MV-4-11 (cell line): ENCODE measurements around the gene HSD17B11.
A peak's percentile ranks its signal among the peaks of the same experiment; 100 is the strongest.
"Not testable (repeated sequence)": the region's sequence is repeated elsewhere in the genome, so short reads cannot be mapped to it uniquely, and the experiment has no call there.

ENCODE experiments used
- DNase-seq: peaks from one replicate; lab custom pipeline; 2025; lab: John Stamatoyannopoulos, UW

HSD17B11 gene

GRCh38 chr4:87356832-87357526 is 34.0 kb downstream of the HSD17B11 start:
- no peak for DNase-seq

GRCh38 chr4:87354168-87355102 is 36.6 kb downstream of the HSD17B11 start:
- peak; percentile 50 for DNase-seq

- DNase-seq = peak; percentile 66
Measured at GRCh38 chr4:87353592-87353991, 37.4 kb downstream of the HSD17B11 start.

DNA sequence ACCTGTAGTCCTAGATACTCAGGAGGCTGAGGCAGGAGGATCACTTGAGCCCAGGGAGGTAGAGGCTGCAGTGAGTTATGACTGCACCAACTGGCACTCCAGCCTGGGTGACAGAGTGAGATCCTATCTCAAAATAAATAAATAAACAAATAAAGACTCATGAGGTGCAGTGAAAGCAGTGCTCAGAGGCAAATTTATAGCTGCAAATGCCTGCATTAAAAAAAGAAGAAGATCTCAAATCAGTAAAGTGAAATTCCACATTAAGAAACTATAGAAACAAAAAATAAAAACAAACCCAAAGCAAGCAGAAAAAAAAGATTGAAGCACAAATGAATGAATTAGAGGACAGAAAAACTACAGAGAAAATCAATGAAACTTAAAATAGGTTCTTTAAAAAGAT is 45.8 kb downstream of the HSD17B11 start:
- DNase-seq = no peak

- DNase-seq = no peak
Measured at GRCh38 chr4:87342872-87343271, 48.1 kb downstream of the HSD17B11 start.

- DNase-seq = not testable (repeated sequence)
Measured at GRCh38 chr4:87341954-87342635, 48.9 kb downstream of the HSD17B11 start.

DNA sequence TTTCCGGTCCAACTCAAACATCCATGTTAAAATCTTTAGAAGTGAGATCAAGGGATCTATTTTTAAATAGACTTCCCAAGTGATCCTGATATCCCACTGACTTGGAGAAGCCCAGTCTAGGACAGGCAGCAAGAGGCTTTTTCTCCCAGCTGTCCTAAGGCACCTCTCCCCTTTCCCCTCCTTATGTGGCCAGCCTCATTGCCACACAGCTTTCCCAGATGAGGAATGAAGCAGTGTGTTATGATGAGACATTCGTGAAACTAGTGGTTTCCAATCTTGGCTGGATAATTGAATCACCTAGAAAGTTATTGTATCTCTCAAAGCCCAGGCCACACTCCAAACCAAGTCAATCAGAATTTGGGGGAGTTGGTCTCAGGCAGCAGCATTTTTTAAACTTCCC is 51.5 kb downstream of the HSD17B11 start:
- DNase-seq = no peak

DNA sequence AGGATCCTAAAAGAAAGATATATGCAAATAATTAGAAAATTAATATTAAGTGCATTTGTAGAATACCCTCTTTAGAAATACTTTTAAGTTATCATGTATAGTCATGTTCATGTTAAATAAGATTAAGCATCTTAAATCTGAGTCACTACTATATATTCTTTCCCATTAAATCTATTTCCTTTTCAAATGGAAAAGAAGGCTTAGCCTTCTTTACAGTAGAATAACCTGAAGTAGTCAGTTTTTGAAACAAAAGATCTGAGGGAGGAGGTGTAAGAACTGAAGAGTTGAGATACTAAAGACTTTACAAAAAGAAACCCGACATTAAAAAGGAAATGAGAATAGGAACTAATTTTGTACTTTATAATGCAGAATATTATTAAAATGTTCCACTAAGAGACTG is 53.6 kb downstream of the HSD17B11 start:
- no peak for DNase-seq

- no peak for DNase-seq
Measured at GRCh38 chr4:87333267-87333666, 57.7 kb downstream of the HSD17B11 start.

GRCh38 chr4:87330761-87331160 is 60.2 kb downstream of the HSD17B11 start:
- DNase-seq = peak; percentile 8

DNA sequence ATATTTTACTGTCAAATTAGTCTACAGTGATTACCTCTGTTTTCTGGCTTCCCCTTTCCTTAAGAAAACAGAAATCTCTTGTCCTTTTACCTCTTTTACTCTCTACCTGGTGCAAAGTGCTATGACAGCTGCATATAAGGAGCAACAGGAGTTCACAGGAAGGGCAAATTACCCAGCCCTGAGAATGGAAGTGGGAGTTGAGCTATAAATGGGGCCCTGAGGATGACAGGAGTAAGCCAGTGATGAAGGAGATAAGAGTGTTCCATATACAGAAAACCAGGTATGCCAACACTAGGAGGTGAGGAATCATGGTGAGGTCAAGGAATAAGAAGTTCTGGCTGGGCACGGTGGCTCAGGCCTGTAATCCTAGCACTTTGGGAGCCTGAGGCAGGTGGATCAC is 63.9 kb downstream of the HSD17B11 start:
- DNase-seq = no peak

DNA sequence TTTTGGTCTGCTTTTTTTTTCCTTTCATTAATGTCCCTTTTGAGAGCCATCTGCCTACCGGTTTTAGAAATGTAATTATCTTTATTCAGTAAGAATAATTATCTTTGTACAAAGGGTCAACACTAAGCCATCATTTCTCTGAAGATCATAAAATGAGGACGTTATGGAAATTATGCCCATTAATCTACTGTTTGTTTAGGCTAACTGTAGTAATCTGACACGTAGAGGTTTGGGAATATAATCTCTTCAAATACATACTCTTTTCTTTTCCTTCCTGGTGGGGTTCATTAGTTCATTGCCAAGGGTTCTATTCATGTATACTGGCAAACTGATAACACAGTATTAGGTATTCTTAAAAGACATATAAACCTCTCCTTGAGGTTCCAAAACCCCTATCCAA is 64.5 kb downstream of the HSD17B11 start:
- DNase-seq = no peak

GRCh38 chr4:87322754-87323153 is 68.2 kb downstream of the HSD17B11 start, which contains the start of gene HSD17B13:
HSD17B13 (minus strand) TSS chr4:87322882; CDS start chr4:87322841, 41 bp downstream.
- DNase-seq = no peak

DNA sequence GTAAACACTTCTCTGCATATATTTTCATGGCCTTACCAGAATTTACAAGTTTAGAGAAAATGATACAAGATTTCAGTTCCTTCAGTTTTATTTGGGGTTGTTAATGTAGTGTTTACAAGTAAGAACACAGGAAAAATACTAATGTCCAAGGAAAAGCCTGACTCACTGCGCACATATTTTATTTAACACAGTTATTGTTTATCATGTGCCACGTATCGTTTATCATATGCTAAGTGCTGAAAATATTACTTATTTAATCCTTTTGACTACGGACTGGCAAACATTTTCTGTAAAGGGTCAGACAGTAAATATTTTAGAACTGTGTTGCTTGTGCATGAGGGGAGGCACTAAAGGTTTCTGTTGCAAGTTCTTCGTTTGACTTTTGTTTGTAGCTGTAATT is 69.1 kb downstream of the HSD17B11 start:
- no peak for DNase-seq

DNA sequence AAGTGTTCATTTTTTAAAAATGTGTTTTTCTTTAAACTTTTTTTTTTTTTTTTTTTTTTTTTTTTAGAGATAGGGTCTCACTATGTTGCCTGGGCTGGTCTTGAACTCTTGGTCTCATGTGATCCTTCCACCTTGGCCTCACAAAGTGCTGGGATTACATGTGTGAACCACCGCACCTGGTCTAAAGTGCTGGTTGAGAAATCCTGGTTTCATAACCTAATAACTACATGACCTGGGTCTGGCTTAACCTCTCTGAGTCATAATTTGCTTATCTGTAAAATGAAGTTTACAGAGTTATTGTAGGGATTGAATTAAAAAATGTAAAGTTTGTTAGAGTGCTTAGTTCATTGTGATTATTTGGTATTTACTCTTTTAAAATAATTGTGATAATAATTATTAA is 73.5 kb downstream of the HSD17B11 start:
- no peak for DNase-seq

DNA sequence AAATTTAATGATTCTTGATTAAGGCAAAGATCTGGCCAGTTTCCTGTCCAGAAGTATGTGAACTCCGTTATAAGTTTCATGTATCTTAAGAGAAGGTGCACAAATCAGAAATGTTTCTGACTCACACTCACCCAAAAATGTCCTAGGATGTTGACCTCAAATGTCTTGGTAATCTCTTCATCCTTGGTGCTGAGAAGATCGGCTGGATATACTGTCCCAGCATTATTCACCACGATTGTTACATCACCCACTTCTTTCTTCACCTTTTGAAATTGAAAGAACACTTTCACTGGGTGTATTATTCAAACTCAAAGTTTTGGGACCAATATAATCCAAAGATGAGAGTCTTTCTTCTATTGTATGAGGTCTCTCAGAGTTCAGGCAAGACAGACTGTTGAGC is 74.0 kb downstream of the HSD17B11 start:
- DNase-seq = no peak

- not testable (repeated sequence) for DNase-seq
Measured at GRCh38 chr4:87315000-87315399, 76.0 kb downstream of the HSD17B11 start.

- DNase-seq = no peak
Measured at GRCh38 chr4:87313756-87314155, 77.2 kb downstream of the HSD17B11 start.

DNA sequence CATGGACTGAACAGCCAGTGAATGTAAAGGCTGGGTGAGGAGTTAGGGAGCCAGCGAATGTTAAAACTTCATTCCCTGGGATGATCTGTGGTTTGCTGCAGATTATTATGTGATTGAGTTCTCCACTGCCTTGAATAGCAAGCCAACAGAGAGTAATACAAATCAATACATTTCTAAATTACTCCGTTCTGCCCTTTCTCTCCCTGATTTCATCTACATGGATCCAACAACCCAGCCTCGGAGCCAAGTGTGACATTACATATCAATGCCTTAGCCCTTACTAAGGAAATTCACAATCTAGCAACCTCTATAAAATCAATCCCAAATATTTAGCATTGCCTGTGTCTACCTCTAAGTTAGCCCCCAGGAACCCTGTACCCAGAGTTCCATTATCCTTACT is 79.3 kb downstream of the HSD17B11 start:
- no peak for DNase-seq

- DNase-seq = no peak
Measured at GRCh38 chr4:87310691-87311335, 80.2 kb downstream of the HSD17B11 start.

DNA sequence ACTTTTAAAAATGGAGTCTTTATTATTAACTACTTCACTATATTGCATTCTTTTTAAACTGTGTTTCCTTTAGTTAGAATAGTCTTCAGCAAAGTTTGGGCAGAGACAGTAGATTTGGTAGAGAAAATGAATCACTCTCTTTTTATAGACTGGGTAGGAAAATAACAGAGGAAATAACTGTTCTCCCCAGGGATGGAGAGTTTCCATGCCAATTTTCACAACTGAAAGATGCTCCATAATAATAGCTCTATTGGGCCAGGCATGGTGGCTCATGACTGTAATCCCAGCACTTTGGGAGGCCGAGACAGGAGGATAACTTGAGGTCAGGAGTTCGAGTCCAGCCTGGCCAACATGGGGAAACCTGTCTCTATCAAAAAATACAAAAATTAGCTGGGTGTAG is 81.4 kb downstream of the HSD17B11 start:
- no peak for DNase-seq

DNA sequence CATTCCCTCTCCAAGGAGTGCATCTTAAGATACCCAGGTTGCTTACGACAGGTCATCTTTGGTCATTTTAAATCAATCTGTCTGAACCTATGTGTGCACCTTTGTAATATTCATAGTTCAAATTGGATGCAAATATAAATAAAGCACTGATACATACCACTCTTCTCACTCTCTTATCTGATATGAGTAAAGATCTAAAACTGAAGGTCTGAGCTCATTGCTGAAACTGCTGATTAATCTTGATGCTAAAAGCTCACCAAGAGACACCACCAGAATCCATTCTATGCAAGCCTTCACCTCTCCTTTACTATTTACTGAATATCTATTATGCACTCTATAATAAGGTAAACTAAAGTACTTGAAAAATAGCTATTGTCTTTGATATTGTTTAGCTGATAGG is 84.9 kb downstream of the HSD17B11 start:
- DNase-seq = no peak
